Stimulated activated CD8-positive, alpha-beta memory T cell treated with anti-CD3 and anti-CD28 coated beads, Interleukin-4, amount 100 ng/mL, for 1 hour (primary cell): Measurements from ENCODE around the gene PHF14.
"Not testable (repeated sequence)": the region's sequence is repeated elsewhere in the genome, so short reads cannot be mapped to it uniquely, and the experiment has no call there.

Experiments
- DNase-seq, 2 donors: peaks; one replicate each; pipeline ENCODE4 v3.0.0-alpha.2; 2020; ENCODE audit warnings: low read depth in 2 of 2, low spot score in 1 of 2

Gene PHF14

DNA sequence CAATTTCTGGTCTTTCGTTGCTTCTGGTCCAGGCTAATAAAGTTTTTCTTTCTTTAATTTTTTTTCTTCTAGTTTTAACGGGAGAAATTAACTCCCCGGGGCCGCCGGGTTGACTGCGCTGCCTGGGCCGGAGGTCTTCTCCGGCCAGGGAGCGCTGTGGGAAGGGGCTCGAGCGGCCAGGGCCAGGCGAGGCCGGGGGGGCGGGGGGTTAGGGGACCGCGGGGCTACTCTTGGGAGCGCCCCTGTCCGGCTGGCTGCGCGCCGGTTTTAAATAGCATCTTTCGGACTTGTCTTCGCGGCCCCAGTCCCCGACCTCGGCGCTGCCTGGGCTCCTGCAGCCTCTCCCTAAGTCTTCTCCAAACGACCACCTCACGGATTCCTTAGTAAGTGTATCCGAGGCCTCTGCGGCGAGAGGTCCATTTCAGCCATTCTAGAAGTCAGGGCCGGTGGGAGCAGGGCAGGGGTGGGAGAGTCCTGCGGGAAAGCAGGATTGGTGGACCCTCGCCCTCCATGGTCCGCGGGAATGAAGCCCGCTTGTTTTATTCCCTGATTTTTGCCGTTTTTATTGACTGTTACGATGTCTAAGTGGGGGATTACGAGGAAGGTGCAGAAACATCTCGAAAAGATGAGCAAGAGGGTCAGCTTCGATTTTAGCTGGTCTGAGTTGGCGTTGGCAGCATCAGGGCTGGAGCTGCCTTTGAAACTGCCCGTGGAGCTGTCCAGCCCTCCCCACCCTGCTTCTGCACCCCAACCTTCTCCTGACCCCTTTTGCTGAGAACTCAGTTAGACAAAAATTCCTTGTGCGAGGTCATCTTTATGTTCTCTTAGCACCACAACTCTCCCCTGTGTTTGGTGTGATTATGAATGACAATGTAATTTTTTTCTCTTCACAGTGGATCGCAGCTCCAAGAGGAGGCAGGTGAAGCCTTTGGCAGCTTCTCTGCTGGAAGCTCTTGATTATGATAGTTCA, 555 bp downstream of the PHF14 start:
- no peak for DNase-seq

GRCh38 chr7:10977113-10977512, 3.4 kb downstream of the PHF14 start:
- no peak for DNase-seq

GRCh38 chr7:10981317-10981716, 7.6 kb downstream of the PHF14 start:
- no peak for DNase-seq

DNA sequence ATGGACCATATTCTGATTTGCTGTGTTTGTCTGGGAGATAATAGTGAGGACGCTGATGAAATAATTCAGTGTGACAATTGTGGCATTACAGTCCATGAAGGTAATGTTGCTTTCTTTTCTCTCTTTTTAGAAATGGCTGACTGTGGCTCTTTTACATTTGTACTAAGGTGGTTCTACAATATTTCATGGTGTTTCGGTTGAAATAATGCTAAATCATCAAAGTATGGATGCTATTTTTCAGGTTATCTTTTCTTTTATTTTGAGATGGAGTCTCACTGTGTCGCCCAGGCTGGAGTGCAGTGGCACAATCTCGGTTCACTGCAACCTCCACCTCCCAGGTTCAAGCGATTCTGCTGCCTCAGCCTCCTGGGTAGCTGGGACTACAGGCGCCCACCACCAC, 17.1 kb downstream of the PHF14 start:
- DNase-seq, result not testable (repeated sequence)

- DNase-seq, result not testable (repeated sequence)
These were observed 22.0 kb downstream of the PHF14 start for GRCh38 chr7:10995482-10996166.

GRCh38 chr7:10998996-10999757, 25.5 kb downstream of the PHF14 start:
- DNase-seq, result no peak

DNA sequence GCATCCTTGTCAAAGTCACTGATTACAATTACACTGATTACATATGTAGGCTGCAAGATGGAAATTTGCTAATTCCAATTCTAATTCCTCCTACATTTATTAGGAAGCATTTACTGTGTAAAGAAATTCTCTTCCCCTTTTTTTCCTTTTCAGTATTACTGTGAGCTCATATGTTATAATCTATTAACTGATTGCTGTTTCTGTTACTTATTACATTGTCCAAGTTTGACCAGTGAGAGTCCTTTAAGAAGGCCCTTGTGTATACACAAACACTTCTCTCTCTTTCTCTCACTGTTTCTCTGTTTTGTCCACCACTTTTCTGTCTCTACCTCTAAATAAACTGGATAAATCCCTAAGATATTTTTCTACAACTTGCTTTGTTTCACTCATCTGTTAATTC, 31.5 kb downstream of the PHF14 start:
- no peak for DNase-seq

GRCh38 chr7:11006291-11006690, 32.6 kb downstream of the PHF14 start:
- no peak for DNase-seq

DNA sequence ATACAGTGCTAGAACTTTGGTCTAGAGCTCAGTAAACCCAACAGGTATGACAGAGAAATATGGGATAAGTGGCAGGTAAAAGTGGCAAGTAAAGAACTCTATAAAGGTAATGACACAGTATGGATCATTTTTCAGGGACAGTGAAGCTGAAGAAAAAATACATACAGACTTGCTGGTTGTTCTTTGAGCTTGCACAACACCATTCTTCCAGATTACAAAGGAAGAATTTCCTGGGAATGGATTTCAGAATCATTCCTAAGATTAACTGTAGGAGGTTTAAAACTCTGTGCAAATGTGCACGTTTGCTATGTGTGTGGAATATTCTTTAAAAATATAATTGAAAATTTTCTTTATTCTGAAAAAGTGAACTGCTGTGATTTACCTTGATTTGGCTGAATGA, 36.0 kb downstream of the PHF14 start:
- no peak for DNase-seq

- DNase-seq, result no peak
These were observed 47.8 kb downstream of the PHF14 start for GRCh38 chr7:11021468-11021867.

GRCh38 chr7:11026452-11027359, 53.0 kb downstream of the PHF14 start:
- DNase-seq, result no peak

DNA sequence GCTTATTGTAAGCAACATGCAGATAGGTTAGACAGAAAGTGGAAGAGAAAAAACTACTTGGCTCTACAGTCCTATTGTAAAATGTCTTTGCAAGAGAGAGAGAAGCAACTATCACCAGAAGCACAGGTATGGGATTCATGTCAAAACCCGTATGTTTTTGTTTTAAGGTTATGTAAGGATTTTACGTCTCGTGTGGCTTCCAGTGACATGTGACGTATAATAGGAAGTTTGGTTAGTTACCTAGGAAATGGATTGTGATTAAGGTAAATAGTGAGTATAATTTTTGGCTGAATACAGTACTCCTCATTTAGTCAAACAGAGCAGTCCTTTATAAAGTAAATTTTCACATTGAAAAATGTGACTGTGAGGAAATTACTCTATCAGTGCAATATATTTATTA, 62.0 kb downstream of the PHF14 start:
- no peak for DNase-seq

DNA sequence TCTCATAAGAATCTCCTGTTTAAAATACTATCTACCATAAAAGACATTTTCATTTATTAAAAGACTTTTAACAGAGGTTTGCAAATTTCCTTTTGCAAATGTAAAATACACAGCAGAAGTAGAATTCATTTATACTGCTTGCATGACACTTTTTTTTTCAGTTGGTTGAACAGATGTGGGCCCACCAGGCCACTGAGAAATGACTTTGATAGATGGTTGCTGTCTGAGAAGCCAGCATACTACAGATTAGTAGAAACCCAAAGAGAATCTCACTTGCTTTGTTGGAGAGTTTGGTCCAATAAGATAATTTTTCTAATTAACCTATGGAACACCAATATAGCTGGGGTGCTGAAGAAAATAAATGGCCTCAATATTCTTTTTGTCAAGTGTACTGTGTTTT, 66.3 kb downstream of the PHF14 start:
- DNase-seq, result no peak

- no peak for DNase-seq
These were observed 80.4 kb downstream of the PHF14 start for GRCh38 chr7:11054033-11054432.

DNA sequence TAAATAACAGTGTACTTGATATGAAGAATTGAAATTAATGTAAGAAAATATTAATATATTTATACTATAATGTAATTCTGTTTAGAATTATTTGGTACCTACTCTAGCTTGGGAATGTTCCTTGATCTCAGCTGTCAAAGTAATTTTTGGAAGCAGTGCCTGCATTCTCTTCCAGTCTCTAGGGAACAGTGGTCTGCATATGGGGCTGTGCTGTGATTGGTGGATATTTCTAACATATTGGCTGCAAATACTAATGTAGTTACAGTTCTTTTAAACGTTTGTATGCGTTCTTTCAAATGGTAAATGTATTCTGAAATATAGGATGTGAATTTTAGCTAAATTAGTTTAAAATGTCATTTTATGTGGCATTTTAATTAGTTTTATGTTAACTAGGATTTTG, 87.2 kb downstream of the PHF14 start:
- DNase-seq, result no peak

DNA sequence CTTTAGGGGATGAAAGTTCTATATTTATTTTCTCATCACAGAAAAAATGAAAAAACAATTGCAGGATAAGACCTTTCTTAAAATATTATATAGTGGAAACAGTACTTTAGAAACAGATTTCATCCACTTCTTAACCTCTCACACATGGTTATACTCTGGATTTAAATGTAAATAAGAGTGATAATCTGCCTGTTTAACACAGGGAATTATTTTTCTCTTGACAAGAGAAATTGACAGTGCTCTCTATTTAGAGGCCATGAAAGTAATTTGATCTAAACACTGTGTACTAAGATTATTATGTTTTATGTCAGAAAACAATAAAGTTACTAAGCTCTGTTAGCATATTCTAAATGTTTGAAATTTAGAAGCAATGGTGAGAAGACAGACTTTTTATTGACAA, 88.4 kb downstream of the PHF14 start:
- DNase-seq, result no peak

DNA sequence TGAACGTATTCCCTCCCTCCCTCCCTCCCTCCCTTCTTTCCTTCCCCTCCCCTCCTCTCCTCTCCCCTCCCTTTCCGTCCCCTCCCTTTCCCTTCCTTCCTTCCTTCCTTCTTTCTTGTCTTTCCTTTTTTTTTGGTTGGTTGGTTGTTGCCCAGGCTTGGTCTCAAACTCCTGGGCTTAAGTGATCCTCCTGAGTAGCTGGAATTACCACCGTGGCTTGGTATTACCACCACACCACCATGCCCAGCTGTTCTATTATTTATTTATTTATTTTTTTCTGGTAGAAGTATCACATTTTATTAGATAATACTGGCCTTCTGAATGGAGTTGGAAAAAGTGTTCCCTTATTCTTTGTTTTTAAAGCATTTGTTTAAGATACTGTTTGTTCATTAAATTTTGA, 95.9 kb downstream of the PHF14 start:
- DNase-seq, result no peak

DNA sequence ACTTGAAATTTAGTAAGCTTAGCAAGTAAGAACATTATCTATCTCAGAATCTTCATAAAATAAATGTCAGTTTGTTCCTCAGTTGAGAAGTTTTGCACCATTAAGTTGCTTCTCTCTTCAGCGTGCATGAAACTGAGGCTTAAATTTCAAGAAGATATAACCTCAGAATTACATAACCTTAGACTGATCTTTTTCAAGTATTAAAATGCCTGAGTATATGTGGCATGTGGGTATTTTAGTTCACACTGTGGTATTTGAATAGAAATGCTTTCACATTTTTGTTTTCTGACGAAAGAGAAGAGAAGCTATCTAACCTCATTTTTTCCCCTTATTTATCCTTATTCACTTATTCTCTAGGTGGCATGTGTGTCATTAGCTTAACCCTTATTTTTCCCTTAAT, 104.1 kb downstream of the PHF14 start:
- no peak for DNase-seq

DNA sequence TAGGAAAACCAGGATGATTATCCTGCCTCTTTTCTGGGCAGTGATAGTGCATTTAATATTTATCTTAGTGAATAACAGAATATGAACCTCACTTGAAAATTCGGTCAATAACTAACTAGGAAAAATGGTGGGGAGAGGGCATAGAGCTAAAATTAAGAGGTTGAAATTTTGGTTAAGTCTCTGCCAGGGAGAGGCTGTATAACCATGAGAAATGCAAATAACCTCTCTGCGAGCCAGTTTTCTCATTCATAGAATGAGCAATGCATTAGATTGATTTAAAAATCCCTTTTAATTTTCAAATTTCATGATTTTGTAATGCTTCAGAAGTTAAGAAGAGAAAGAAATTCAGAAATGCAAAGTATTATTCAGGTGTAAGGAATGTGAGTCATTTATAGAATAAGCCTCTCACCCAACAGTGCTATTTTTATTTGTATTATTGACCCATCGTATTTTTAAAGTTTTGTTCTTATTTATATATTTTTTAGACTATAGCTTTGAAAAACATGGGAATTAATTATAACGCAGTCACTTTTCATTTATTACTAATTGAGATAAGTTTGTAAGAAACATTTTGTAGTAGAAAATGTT, 104.7 kb downstream of the PHF14 start:
- no peak for DNase-seq

DNA sequence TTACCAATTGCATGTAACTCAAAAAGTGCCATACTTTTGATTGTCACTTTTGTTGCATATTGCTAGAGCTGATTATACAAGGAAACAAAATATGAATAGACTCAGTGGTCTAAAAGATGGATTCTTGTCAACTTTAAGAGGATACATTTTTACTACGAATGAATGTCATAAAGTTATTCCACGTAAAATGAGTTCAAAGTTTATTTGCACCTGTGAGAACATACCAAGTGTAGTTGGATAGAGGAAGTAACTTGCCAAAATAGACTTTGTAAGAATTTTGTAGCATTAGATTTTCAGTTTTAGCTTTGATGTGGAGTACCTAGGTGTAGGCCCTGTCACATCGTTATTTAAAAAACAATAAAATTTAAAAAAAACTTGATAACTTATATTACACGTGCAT, 106.2 kb downstream of the PHF14 start:
- DNase-seq, result no peak
